GM12891 (cell line): ENCODE measurements around the gene TMOD3.

Experiments used
- POLR2A ChIP-seq: IDR thresholded peaks from 2 replicates; pipeline ENCODE4 v1.6.1; 2011; ENCODE audit warnings: low read depth, low read length, control low read depth
- TAF1 ChIP-seq: IDR thresholded peaks from 2 replicates; pipeline ENCODE4 v1.6.1; 2011; ENCODE audit warnings: low read depth, low read length, control low read depth

GRCh38 chr15:51888593-51889195 is 59.2 kb downstream of the TMOD3 start:
- TF ChIP-seq TAF1 (no peak), POLR2A (no peak)
